Thyroid gland (tissue), 4 donors: ENCODE measurements around the gene AMPD2.

Source experiments
- CTCF ChIP-seq, 6 experiments: fragments of 200-600 bp in 3 of 6; fragments of 450-650 bp in 3 of 6; sonication (generic) in 3 of 6; IDR thresholded peaks; one replicate each; pipeline ENCODE4 v1.5.1; 2016 to 2019; ENCODE audit warnings: antibody characterized with exemption in 6 of 6, mild to moderate bottlenecking in 2 of 6, inconsistent platforms in 1 of 6, moderate library complexity in 1 of 6
- POLR2A ChIP-seq, 2 donors: fragments of 450-650 bp; IDR thresholded peaks; one replicate each; pipeline ENCODE4 v1.6.1; 2017; ENCODE audit warnings: antibody characterized with exemption in 2 of 2, mild to moderate bottlenecking in 2 of 2, moderate library complexity in 1 of 2

- no peak for TF ChIP-seq CTCF (IDR thresholded peaks at IDR 0.05)
- no peak for TF ChIP-seq POLR2A (IDR thresholded peaks at IDR 0.05)
Measured at GRCh38 chr1:109652402-109652801, 32.8 kb downstream of the AMPD2 start.
